Ammon's horn (tissue), 1 donor: ENCODE results near the gene CLTB.
A peak's percentile ranks its signal among the peaks of the same experiment; 100 is the strongest.

ENCODE experiments used
- DNase-seq: peaks from one replicate; pipeline ENCODE4 v3.0.0-alpha.2; 2016; ENCODE audit warnings: low spot score

Gene CLTB

DNA sequence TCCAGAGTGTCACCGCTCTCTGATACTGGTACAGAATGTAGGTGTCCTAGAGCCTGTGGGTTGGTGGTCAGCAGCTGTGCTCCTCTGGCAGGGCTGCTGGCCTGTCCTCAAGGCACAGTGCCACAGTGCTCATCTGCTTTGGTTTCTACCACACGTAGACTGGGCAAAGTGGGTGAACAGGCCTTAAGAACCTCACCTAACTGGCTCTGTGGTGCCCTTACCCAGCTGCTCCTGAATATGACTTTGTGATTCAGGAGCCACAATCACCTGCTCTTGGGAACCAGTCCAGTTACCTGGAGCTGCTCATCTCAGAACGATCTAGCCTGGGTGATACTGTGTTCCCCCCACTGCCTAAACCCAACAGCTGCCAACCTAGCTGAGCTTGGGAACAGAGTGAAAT lies 34.4 kb downstream of the CLTB start:
- DNase-seq, result no peak

GRCh38 chr5:176381423-176381822 lies 34.9 kb downstream of the CLTB start:
- no peak for DNase-seq

DNA sequence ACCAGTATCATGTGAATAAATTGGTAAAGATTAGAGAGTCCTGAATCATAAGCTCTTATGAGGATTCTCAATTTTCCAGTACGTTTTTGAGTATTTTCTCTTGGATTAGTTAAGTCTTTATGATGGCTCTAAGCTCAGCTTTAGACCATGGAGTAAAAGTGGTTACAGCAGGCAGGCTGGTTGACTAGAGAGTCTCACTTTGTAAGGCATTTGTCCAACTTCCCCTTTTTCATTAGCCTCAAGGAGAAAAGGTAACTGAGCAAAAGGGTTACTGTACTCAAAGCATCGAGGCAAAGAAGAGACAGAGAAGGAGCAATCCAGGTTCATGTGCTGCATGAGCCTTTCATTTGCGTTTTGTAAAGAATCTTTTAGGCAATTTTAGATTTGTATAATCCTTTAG lies 36.5 kb downstream of the CLTB start:
- DNase-seq, result no peak

DNA sequence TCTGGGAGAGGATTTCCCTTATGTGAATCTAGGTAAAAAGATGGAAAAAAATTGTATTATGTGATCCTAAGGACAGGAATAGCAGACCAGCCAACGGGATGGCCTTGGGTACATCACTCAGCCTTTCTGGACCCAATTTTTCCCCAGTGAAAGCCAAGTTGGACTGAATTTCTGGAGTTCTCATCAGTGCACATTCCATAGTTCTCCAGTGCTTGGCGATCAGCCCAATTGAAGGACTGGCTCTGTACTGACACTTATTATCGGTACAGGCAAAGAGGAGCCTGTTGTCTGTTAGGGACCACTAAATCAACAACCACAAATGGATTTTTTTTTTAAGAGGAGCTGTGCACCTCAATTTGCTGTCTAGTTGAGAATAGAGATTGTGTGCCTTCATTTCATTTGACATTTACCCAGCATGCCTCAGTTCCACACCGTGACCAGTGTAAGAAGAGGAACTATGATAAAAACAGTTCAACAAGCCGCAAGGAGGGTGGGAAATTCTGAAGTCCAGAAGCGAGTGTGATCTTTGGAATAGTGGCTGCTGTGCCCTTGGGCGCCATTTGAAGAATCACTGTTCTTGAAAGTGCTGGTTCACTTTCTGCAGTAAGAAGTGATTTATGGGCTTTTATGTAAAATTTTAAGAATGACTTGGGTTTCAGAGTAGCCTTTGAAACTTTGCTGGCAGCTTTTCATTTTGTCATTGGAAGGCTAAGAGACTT lies 43.1 kb downstream of the CLTB start:
- DNase-seq, result no peak

GRCh38 chr5:176371621-176372539 lies 44.5 kb downstream of the CLTB start:
- DNase-seq, result no peak

- no peak for DNase-seq
These were observed 46.2 kb downstream of the CLTB start for GRCh38 chr5:176369934-176370711.

DNA sequence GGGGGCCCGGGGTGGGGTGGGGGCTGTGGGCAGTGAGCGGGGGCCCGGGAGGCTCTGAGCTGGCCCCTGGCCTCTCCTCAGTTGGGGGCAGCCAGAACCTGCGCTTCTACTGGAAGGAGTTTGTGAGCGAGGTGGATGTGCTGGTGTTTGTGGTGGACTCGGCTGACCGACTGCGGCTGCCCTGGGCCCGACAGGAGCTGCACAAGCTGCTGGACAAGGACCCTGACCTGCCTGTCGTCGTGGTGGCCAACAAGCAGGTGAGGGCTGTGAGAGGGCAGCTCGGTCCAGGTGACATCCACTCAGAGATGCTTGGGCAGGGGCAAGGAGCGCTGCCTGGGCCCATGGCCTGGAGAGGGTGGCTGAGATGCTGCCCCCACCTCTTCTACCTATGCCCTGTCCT lies 47.6 kb downstream of the CLTB start:
- no peak for DNase-seq

GRCh38 chr5:176366232-176366894 lies 50.0 kb downstream of the CLTB start:
- no peak for DNase-seq

GRCh38 chr5:176365351-176366231 lies 50.7 kb downstream of the CLTB start, which contains the start of gene ARL10:
TSS of gene ARL10 (plus strand) at chr5:176365487. CDS start at chr5:176365564, 77 bp downstream.
- DNase-seq, result peak; percentile 53

DNA sequence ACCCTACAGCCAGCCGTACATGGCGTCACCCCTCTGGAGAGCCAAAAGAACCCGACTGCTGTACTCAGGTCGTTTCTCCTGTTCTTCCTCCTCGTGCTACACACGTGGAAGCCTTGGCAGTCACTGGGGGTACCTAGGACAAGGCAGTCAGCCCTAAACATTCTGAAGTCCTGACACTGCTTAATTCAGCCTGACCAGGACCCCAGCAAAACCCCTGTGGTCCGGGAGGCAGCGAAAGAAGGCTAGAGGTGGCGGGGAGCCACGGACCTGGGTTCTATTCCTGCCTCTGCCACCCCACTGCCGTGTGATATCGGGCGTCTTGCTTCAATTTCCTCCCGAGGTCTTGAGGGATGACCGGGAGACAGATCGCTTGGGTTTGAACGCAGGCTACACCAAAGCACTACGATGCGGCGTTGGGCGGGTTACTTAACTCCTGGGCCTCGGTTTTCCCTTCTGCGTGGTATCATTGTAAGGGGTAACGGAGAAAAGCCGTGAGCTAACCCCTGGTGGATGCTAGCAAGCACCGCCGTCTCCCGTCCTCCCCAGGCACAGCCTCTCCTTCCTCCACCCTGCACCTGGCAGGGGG lies 51.5 kb downstream of the CLTB start:
- DNase-seq, result no peak

DNA sequence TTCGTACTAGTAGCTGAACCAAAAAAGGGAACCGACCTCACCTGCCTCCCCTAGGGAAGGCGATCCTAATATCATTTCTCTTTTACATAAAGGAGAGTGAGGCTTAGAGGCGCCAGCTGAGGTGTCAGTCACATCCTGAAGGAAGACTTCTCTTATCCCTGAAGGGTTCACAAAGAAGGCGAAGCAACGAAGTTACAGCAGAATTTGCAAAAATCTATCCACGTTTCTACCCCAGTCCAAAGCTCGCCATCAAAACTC lies 54.2 kb downstream of the CLTB start:
- no peak for DNase-seq

- peak; percentile 97 for DNase-seq
These were observed 54.7 kb downstream of the CLTB start, which contains the start of gene KIAA1191 for GRCh38 chr5:176361437-176362232. TSS of gene KIAA1191 (minus strand) at chr5:176361764. CDS start at chr5:176359508, 2,256 bp downstream.

- DNase-seq, result peak; percentile 14
These were observed 55.4 kb downstream of the CLTB start for GRCh38 chr5:176360894-176361436.

DNA sequence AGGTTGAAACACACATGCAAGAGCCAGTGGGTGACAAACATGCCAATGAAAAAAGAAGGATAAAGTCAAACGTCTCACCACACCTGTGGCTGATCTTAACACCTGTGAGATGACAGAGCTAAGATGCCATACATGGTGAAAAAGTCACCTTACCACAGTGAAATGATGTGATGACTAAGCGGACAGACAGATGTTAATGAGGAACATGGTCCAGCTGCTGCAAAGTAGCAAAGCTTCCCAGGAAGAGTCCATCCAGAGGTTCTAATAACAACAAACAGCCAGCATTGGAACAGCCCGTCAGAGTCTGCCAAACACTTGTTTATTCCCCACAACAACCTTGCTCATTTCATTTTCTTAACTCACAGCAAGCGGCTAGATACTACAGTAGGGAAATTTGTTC lies 56.7 kb downstream of the CLTB start:
- no peak for DNase-seq

- no peak for DNase-seq
These were observed 60.2 kb downstream of the CLTB start for GRCh38 chr5:176356179-176356566.

DNA sequence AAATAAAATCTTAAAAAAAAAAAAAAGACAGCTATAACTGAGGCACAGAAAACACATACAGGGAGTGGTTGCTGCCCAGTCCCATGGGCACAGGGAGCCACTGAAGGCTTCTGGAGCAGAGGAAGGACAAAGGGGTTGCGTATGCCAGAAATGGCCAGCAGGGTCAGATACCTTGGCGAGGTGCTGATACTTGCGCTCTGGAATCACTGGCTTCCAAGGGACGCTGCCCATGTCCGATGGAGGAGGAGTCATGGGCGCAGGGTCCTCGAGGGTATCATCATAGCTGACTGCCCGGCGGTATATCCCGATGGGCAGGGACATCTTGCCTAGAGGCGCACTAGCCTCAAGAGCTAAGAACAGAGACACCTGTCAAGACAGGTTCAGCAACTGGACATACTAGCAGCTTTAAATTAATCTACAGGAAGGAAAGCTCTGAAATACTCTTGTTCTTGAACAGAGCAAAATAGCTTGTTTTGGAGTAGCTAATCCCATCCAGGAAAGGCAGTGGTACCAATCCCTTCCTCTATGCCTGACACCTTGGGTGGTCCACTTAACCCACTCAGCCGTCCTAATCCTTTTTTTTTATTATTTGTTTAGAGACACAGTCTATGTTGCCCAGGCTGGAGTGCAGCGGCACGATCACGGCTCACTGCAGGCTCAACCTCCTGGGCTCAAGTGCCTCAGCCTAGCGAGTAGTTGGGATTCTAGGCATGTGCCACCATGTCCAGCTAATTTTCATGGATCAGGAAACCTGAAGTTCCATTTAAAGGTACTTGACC lies 60.8 kb downstream of the CLTB start:
- no peak for DNase-seq

DNA sequence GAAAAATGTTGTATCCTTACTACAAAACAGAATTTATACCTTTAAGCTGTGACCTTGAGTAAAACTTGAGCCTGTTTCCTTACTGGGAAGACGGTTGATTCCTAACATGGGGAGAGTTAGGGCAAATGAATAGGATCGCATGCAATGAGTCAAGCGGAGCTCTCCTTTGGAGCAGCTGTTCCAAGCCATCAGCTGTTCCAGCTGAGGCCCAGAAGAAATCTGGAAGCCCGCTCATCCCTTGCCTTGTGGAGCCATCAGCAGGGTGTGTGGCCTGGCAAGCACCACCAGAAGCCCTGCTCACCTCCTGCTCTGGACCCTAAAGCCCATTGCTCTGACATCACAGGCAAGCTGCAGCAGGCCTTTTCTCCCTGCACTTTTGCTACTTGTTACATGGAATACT lies 62.8 kb downstream of the CLTB start:
- no peak for DNase-seq

GRCh38 chr5:176352116-176352878 lies 64.0 kb downstream of the CLTB start:
- no peak for DNase-seq
